Measurements from ENCODE around the gene CPNE9. TPM values are rescaled to one million over a fixed set of nuclear protein-coding genes. Genes with fewer than 3 reads are reported as not detected.
A peak's percentile ranks its signal among the peaks of the same experiment; 100 is the strongest.

Gene CPNE9
- total RNA-seq, 1 donor from 2014 or later = not detected

DNA sequence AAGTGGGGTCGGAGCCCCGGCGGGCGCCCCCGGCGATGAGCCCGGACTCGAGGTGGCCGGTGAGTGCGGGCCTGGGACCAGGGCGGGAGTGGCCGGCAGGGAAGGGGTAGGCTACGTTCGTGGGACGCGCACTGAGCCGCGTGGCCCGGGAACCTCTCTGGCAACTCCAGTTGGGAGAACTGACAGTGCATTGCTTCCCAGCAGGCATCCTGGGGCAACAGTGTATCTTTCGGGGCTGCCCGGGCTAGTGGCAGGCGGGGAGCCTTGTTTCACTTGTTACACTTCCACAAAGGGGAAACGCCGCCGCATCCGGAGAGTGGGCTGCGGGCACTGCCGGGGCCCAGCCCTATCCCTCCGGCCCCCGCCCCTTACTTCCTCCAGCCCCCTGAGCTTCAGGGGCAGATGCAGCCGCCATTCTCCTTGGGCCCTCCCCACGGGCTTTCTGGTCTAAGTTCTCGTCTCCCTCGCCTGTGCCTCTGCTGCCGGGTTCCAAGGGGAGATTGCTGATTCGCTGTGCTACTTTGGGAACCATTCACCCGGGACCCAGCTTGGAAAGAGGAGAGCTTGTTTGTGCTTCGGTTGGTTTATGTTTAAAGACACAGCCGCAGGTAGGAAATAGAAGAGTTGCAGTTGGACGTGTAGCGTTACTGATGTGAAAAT, 28.6 kb downstream of the CPNE9 start:
- no peak for DNase-seq (ENCODE audit: low read depth)
- Histone ChIP-seq H3K27me3 (ENCODE audit: control insufficient read depth, insufficient read depth, low read length) (no peaks in the 10 kb centered on the region), H3K4me3 (ENCODE audit: low read depth, low read length) (peak overlapping the region; percentile 90), H3K36me3 (ENCODE audit: control insufficient read depth, insufficient read depth, low read length) (no peaks in the 10 kb centered on the region)
- TF ChIP-seq, protein P1, sequence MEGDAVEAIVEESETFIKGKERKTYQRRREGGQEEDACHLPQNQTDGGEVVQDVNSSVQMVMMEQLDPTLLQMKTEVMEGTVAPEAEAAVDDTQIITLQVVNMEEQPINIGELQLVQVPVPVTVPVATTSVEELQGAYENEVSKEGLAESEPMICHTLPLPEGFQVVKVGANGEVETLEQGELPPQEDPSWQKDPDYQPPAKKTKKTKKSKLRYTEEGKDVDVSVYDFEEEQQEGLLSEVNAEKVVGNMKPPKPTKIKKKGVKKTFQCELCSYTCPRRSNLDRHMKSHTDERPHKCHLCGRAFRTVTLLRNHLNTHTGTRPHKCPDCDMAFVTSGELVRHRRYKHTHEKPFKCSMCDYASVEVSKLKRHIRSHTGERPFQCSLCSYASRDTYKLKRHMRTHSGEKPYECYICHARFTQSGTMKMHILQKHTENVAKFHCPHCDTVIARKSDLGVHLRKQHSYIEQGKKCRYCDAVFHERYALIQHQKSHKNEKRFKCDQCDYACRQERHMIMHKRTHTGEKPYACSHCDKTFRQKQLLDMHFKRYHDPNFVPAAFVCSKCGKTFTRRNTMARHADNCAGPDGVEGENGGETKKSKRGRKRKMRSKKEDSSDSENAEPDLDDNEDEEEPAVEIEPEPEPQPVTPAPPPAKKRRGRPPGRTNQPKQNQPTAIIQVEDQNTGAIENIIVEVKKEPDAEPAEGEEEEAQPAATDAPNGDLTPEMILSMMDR (IDR thresholded peaks at IDR 0.05; ENCODE audit: insufficient read depth, low read length, poor library complexity, severe bottlenecking) = no peak

DNA sequence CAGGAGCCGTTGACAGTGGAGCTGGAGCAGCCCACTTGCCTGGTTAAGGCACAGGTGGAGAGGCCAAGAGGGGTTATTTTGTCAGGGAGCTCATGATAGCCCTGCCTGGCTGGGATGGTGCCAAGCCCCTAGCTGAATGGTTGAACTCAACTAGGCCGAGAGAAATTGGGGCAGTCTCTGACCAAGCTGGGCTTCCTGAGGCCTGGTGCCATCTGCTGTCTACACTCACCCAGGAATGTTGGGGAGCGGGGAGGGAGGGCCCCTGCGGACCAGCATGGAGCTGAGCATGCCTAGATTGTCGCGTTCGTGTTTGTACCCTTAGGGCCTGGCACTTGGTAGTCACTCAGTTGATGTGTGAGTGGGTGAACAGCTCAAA, 29.1 kb downstream of the CPNE9 start:
- Histone ChIP-seq H3K27me3 (ENCODE audit: control insufficient read depth, insufficient read depth, low read length) (no peaks in the 10 kb centered on the region), H3K4me3 (ENCODE audit: low read depth, low read length) (peak overlapping the region; percentile 90), H3K36me3 (ENCODE audit: control insufficient read depth, insufficient read depth, low read length) (no peaks in the 10 kb centered on the region)
- TF ChIP-seq, protein P1 (IDR thresholded peaks at IDR 0.05; ENCODE audit: insufficient read depth, low read length, poor library complexity, severe bottlenecking) = no peak
- no peak for DNase-seq (ENCODE audit: low read depth)

DNA sequence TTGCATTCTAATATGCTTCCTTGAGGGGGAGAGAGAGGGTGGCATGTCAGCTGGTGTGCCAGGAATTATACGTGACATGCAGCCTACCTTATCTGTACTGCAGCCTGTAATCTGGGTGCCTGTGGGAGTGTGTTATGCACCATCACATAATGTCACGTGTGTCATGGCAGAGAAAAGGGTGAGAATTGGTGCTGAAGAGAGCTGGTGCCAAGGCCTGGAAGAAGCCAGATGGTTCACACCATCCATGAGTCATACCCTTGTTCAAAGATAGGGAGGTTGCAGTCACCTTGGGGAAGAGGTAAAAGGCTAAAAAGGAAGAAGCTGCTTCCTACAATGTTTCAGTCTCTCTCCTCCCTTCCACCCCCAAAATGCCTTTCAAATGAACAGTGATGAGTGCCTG, 33.2 kb downstream of the CPNE9 start:
- H3K27me3 ChIP-seq (ENCODE audit: control insufficient read depth, insufficient read depth, low read length) = no peaks in the 10 kb centered on the region
- H3K36me3 ChIP-seq (ENCODE audit: control insufficient read depth, insufficient read depth, low read length) = peaks cover 5% of the 10 kb centered on the region

DNA sequence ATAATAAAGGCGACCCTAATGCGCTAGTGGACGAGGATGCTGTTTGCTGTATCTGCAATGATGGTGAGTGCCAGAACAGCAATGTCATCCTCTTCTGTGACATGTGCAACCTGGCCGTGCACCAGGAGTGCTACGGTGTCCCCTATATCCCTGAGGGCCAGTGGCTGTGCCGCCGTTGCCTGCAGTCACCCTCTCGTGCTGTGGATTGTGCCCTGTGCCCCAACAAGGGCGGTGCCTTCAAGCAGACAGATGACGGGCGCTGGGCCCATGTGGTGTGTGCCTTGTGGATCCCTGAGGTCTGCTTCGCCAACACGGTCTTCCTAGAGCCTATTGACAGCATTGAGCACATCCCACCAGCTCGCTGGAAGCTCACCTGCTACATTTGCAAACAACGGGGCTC, 35.5 kb downstream of the CPNE9 start:
- Histone ChIP-seq H3K36me3 (ENCODE audit: control insufficient read depth, insufficient read depth, low read length) (peaks cover 7% of the 10 kb centered on the region), H3K4me3 (ENCODE audit: low read depth, low read length) (no peak overlapping the region), H3K27me3 (ENCODE audit: control insufficient read depth, insufficient read depth, low read length) (no peaks in the 10 kb centered on the region)
- TF ChIP-seq, protein P1 (IDR thresholded peaks at IDR 0.05; ENCODE audit: insufficient read depth, low read length, poor library complexity, severe bottlenecking) = no peak
- no peak for DNase-seq (ENCODE audit: low read depth)

More for the DNA sequence above, 33.2 kb downstream of the CPNE9 start:
- DNase-seq (ENCODE audit: low read depth) = no peak
- no peak overlapping the region for H3K4me3 ChIP-seq (ENCODE audit: low read depth, low read length)
- TF ChIP-seq, protein P1 (IDR thresholded peaks at IDR 0.05; ENCODE audit: insufficient read depth, low read length, poor library complexity, severe bottlenecking) = no peak

DNA sequence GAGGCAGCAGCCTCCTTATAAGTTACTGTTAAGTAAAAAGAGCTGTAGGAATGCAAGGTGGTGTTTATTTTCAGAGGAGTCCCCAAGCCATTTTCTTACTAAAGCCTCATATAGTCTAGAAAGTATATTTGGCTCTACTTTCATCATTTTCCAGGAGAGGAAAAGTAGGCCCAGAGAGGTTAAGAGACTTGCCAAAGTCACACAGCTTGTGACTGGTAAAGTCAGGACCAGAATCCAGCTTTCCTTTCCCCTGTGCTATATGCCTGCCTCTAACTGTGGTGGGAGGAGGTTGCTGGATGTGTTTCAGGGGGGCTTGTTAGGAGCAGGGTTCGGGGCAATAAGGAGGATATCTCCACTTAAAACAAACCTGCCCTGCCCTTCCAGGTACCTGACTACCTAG, 38.9 kb downstream of the CPNE9 start:
- no peak overlapping the region for H3K4me3 ChIP-seq (ENCODE audit: low read depth, low read length)
- no peaks in the 10 kb centered on the region for H3K27me3 ChIP-seq (ENCODE audit: control insufficient read depth, insufficient read depth, low read length)
- TF ChIP-seq, protein P1 (IDR thresholded peaks at IDR 0.05; ENCODE audit: insufficient read depth, low read length, poor library complexity, severe bottlenecking) = no peak
- no peak for DNase-seq (ENCODE audit: low read depth)
- peaks cover 12% of the 10 kb centered on the region for H3K36me3 ChIP-seq (ENCODE audit: control insufficient read depth, insufficient read depth, low read length)

DNA sequence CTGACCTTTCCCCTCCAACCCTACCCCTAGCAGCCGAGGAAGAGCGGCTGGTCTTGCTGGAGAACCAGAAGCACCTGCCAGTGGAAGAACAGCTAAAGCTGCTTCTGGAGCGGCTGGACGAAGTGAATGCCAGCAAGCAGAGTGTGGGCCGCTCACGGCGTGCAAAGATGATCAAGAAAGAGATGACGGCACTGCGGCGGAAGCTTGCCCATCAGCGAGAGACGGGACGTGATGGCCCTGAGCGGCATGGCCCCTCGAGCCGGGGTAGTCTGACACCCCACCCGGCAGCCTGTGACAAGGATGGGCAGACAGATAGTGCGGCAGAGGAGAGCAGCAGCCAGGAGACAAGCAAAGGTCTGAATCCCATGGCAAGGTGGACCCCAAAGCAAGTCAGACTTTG, 39.9 kb downstream of the CPNE9 start:
- Histone ChIP-seq H3K36me3 (ENCODE audit: control insufficient read depth, insufficient read depth, low read length) (peaks cover 12% of the 10 kb centered on the region), H3K4me3 (ENCODE audit: low read depth, low read length) (no peak overlapping the region), H3K27me3 (ENCODE audit: control insufficient read depth, insufficient read depth, low read length) (no peaks in the 10 kb centered on the region)
- no peak for DNase-seq (ENCODE audit: low read depth)
- TF ChIP-seq, protein P1 (IDR thresholded peaks at IDR 0.05; ENCODE audit: insufficient read depth, low read length, poor library complexity, severe bottlenecking) = no peak

Measured in kidney epithelial cell (primary cell).